ENCODE results near the gene MAP7D2. TPM values are rescaled to one million over a fixed set of nuclear protein-coding genes. Genes with fewer than 3 reads are reported as not detected.

Gene MAP7D2
- total and polyA plus RNA-seq, 2 of the 13 experiments (the other 11 are each of a cell fraction or from before 2014, with no cell fraction given) = 9.6 to 10.5 TPM

DNA sequence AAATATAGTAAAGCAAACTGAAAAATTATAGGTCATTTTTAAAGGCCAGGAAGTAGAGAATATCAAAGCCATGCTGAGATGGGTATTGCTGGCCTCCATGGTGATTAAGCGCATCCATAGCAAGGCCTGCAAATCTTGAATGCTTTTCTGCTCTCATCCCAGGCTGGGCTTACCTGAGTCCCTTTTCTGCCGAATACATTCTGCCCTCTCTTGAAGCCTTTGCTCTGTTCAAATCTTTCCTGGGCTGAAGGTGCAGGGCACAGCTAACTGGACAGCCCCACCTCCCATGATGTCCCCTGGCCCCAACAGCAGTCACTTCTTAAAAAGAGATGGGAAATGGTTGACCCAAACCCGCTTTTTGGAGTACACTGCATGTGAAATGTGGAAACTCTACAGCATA is 35.0 kb upstream of the MAP7D2 start (continued):
- TF ChIP-seq, protein P1, sequence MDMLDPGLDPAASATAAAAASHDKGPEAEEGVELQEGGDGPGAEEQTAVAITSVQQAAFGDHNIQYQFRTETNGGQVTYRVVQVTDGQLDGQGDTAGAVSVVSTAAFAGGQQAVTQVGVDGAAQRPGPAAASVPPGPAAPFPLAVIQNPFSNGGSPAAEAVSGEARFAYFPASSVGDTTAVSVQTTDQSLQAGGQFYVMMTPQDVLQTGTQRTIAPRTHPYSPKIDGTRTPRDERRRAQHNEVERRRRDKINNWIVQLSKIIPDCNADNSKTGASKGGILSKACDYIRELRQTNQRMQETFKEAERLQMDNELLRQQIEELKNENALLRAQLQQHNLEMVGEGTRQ (IDR thresholded peaks at IDR 0.05; ENCODE audit: low read depth, low read length) = no peak
- TF ChIP-seq, protein P1 (CRISPR knock-in tag; IDR thresholded peaks at IDR 0.05; ENCODE audit: borderline replicate concordance) = no peak
- no peak for TF ChIP-seq ZNF615 (CRISPR knock-in tag; IDR thresholded peaks at IDR 0.05; ENCODE audit: borderline replicate concordance)
- TF ChIP-seq RBM22 (optimal IDR thresholded peaks at IDR 0.05; ENCODE audit: low read length) = peak; percentile 91
- no peak for TF ChIP-seq RFX5 (IDR thresholded peaks at IDR 0.05; ENCODE audit: low read depth, low read length)
- no peak for TF ChIP-seq REL (CRISPR knock-in tag; conservative IDR thresholded peaks at IDR 0.05)
- TF ChIP-seq ESRRA (CRISPR knock-in tag; IDR thresholded peaks at IDR 0.05; ENCODE audit: low read depth) = no peak
- no peak for TF ChIP-seq MAF1 (CRISPR knock-in tag; IDR thresholded peaks at IDR 0.05; ENCODE audit: borderline replicate concordance)
- TF ChIP-seq SALL2 (CRISPR knock-in tag; IDR thresholded peaks at IDR 0.05) = no peak

DNA sequence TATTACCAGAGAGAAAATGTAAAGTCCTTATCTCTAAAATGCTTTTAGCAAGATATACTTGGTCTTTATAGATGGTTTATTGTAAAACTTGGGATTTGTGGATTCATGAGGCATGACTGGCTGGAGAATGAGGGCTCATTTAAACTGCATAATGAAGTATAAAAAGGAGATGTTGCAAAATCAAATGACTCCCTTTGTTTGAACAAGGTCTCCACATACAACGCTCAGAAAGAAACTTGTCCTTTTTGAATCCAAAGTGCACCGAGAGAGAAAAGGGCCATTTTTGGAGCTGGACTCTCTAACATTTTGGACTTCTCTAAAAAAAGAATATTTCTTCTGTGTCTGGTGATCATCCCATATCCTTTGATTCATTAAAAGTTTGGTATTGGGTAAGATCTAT is 32.6 kb upstream of the MAP7D2 start:
- Histone ChIP-seq H3K79me2 (ENCODE audit: insufficient read depth, low read length) (no peaks in the 10 kb centered on the region), H2AFZ (ENCODE audit: low read length) (no peak overlapping the region), H3K9ac (ENCODE audit: insufficient read depth, low read depth, low read length) (no peak overlapping the region), H3K4me3 (replicated peaks in 1 of 3; ENCODE audit: insufficient read depth in 1 of 3, low read depth in 2 of 3, low read length in 3 of 3) (no peak overlapping the region), H3K27ac (ENCODE audit: extremely low read length, insufficient read depth, low read length) (peak overlapping the region; percentile 40), H3K4me2 (ENCODE audit: low read depth, low read length) (no peak overlapping the region), H4K20me1 (ENCODE audit: insufficient read depth, low read length) (0 out of 2 replicates have a peak, but pooled peaks cover 6% of the 10 kb centered on the region), H3K36me3 (replicated peaks in 1 of 2; ENCODE audit: control insufficient read depth in 1 of 2, insufficient read depth in 2 of 2, low read length in 2 of 2) (peaks cover 0 to 1% of the 10 kb centered on the region in 2 experiments; a peak in 2 of 5 replicates), H3K27me3 (ENCODE audit: control insufficient read depth in 1 of 2, insufficient read depth in 2 of 2, low read length in 2 of 2) (no peaks in the 10 kb centered on the region), H3K9me3 (ENCODE audit: low read length) (no peaks in the 10 kb centered on the region), H3K4me1 (ENCODE audit: insufficient read depth, low read length) (peaks cover 55% of the 10 kb centered on the region)
- POLR2A ChIA-PET = no interaction called here
- in situ Hi-C loops (cut with HindIII; ENCODE audit: extremely low pct_ligation_motif_present, low pct_unique_long_range_greater_than_20kb) = no loop called here
- peak; percentile 58 for FAIRE-seq
- DNase-seq (ENCODE audit: low spot score) = peak; percentile 55
- 6% methylated on average over 2 of the region's 2 CpGs for WGBS (ENCODE audit: low lambda C conversion rate)
- ATAC-seq = peak; percentile 3; the same call in 2 of the 3 replicates
- CTCF ChIA-PET (ENCODE audit: low intra/inter-chr PET ratio, low total read pairs) = no interaction called here
- intact Hi-C loops (cut with micrococcal nuclease; ENCODE audit: unreplicated experiment) = no loop called here
- no TSS peak for BruUV-seq (replicated peaks)
- no peak for TF ChIP-seq ZNF350 (CRISPR knock-in tag; IDR thresholded peaks at IDR 0.05; ENCODE audit: borderline replicate concordance, low read depth)
- TF ChIP-seq, protein P2, sequence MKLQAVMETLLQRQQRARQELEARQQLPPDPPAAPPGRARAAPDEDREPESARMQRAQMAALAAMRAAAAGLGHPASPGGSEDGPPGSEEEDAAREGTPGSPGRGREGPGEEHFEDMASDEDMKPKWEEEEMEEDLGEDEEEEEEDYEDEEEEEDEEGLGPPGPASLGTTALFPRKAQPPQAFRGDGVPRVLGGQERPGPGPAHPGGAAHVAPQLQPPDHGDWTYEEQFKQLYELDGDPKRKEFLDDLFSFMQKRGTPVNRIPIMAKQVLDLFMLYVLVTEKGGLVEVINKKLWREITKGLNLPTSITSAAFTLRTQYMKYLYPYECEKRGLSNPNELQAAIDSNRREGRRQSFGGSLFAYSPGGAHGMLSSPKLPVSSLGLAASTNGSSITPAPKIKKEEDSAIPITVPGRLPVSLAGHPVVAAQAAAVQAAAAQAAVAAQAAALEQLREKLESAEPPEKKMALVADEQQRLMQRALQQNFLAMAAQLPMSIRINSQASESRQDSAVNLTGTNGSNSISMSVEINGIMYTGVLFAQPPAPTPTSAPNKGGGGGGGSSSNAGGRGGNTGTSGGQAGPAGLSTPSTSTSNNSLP (IDR thresholded peaks at IDR 0.05; ENCODE audit: low read depth, low read length) = peak; percentile 37; the same call in 1 of the 2 replicates
- TF ChIP-seq ISL2 (CRISPR knock-in tag; IDR thresholded peaks at IDR 0.05) = no peak
- TF ChIP-seq, protein P3, sequence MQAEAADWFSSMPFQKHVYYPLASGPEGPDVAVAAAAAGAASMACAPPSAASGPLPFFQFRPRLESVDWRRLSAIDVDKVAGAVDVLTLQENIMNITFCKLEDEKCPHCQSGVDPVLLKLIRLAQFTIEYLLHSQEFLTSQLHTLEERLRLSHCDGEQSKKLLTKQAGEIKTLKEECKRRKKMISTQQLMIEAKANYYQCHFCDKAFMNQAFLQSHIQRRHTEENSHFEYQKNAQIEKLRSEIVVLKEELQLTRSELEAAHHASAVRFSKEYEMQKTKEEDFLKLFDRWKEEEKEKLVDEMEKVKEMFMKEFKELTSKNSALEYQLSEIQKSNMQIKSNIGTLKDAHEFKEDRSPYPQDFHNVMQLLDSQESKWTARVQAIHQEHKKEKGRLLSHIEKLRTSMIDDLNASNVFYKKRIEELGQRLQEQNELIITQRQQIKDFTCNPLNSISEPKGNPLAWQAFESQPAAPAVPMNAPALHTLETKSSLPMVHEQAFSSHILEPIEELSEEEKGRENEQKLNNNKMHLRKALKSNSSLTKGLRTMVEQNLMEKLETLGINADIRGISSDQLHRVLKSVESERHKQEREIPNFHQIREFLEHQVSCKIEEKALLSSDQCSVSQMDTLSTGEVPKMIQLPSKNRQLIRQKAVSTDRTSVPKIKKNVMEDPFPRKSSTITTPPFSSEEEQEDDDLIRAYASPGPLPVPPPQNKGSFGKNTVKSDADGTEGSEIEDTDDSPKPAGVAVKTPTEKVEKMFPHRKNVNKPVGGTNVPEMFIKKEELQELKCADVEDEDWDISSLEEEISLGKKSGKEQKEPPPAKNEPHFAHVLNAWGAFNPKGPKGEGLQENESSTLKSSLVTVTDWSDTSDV (CRISPR knock-in tag; IDR thresholded peaks at IDR 0.05) = no peak
- peak; percentile 49; the same call in 1 of the 2 replicates for TF ChIP-seq CEBPB (IDR thresholded peaks at IDR 0.05; ENCODE audit: borderline replicate concordance, low read depth, low read length)

Measured in HepG2 (cell line).